OCI-M1 (cell line): ENCODE results near the gene SRCIN1.
"Not testable (repeated sequence)": the region's sequence is repeated elsewhere in the genome, so short reads cannot be mapped to it uniquely, and the experiment has no call there.

Source experiments
- DNase-seq: peaks from one replicate; lab custom pipeline; 2025; lab: John Stamatoyannopoulos, UW

Gene SRCIN1, protein sequence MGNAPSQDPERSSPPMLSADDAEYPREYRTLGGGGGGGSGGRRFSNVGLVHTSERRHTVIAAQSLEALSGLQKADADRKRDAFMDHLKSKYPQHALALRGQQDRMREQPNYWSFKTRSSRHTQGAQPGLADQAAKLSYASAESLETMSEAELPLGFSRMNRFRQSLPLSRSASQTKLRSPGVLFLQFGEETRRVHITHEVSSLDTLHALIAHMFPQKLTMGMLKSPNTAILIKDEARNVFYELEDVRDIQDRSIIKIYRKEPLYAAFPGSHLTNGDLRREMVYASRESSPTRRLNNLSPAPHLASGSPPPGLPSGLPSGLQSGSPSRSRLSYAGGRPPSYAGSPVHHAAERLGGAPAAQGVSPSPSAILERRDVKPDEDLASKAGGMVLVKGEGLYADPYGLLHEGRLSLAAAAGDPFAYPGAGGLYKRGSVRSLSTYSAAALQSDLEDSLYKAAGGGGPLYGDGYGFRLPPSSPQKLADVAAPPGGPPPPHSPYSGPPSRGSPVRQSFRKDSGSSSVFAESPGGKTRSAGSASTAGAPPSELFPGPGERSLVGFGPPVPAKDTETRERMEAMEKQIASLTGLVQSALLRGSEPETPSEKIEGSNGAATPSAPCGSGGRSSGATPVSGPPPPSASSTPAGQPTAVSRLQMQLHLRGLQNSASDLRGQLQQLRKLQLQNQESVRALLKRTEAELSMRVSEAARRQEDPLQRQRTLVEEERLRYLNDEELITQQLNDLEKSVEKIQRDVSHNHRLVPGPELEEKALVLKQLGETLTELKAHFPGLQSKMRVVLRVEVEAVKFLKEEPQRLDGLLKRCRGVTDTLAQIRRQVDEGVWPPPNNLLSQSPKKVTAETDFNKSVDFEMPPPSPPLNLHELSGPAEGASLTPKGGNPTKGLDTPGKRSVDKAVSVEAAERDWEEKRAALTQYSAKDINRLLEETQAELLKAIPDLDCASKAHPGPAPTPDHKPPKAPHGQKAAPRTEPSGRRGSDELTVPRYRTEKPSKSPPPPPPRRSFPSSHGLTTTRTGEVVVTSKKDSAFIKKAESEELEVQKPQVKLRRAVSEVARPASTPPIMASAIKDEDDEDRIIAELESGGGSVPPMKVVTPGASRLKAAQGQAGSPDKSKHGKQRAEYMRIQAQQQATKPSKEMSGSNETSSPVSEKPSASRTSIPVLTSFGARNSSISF

DNA sequence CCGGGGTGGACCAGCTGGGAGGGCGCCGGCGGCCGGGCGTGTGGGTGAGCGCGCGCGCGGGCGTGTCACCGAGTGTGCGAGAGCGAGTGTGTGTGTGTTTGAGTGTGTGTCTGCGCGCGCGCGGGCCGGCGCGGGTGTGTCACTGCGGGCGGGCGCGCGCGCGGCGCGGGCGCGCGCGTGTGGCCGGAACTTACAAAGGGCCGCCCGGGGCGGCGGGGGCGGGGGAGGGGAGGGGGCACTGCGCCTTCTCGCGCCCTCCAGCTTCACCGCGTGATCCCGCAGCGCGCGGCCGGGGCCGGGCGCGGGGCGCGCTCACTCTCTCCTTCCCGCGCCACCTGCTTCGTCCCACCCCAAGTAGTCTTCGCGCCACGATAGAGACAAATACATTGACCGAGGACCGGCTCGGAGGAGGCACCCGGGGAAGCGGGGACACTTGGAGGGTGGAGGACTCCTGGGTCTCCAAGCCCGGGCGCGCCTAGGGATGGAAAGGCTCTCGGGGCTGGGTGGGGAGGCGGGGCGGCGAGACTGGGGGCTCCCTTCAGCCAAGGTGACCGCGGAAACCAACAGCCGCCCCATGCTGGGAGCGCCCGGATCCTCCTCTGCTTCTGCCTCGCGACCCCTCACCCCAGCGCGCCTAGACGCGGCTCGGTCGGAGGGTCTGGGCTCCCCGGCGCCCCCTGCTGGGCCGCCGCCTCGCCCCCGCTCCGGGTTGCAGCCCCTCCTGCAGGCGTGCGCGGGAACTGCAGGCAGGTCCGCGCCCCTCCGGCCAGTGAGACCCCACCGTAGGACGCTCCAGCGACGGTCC is at the start of gene SRCIN1:
SRCIN1 (minus strand) TSS at position 112 of the 805 bp plus-strand sequence. CDS start 247 bp downstream, outside the sequence.
- DNase-seq, result peak; percentile 58

DNA sequence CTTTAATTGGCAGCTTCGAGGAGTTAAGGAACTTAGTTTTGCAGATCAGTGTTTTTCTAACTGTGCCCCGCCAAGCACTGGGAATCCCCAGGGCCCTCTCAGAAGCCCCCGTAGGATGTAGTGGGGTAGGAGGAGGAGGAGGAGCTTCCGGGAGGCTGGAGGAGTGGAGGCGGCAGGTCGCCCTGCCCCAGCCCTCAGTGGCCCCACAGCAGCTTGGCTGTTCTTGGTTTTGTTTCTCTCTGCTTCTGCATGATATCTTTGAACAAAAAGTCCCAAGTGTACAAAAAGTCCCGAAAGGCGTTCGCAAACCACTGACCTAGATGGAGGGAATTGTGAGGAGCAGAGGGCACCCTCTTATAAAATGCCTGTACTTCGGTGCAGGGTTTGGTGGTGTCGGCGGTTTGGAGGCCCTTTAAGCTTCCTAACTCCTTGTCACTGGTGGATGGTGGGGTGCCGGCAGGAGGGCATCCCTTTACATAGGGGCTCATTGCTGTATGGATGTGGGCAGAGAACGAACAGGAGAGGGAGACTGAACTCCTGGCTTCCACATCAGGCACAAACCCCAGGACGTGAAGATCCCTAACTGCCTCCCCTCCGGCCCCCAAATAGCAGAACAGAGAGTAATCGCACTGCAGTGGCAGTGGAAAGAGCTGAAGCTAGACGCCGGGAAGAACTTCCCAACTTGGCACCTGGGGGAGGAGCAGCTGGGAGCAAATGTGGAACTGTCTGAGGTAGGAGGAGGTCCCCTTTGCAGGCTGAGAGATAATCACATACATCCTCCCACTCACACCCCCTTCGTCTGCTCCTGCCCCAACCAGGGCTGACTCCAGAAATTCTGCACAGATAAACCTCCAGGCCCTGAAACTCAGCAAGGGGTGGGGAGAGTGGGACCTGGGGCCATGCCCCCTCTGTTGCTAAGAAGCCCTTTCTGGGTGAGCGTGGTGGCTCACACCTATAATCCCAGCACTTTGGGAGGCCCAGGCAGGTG is 49.0 kb upstream of the SRCIN1 start:
- DNase-seq, result peak; percentile 52

DNA sequence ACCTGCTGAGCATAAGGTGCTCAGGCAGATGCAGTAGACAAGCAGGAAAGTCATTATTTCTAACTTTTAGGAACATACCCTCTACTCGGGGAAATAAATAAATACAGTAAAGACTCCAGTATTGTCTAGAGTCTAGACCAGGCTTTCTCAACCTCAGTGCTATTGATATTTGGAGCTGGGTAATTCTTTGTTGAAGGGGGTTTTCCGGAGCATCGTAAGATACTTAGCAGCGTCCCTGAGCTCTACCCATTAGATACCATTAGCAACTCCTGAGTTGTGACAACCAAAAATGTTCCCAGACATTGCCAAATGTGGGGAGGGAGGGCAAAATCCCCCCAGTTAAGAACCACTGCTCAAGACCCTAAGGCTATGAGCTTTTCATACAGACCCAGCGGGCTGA is 47.9 kb upstream of the SRCIN1 start:
- DNase-seq, result no peak

DNA sequence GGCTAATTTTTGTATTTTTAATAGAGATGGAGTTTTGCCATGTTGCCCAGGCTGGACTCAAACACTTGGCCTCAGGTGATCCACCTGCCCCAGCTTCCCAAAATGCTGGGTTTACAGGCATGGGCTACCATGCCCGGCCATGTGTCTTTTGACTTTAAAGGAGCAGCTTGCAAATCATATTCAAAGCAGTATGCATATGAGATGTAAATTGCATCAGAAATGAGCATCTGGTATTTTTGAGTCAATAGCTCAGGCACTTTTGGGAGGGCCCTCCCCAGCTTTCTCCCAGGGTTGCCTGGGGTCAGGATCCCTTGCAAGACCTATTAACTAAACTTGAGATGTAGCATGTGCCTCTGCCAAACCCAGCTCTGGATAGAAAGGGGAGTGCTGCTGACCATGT is 47.5 kb upstream of the SRCIN1 start:
- no peak for DNase-seq

DNA sequence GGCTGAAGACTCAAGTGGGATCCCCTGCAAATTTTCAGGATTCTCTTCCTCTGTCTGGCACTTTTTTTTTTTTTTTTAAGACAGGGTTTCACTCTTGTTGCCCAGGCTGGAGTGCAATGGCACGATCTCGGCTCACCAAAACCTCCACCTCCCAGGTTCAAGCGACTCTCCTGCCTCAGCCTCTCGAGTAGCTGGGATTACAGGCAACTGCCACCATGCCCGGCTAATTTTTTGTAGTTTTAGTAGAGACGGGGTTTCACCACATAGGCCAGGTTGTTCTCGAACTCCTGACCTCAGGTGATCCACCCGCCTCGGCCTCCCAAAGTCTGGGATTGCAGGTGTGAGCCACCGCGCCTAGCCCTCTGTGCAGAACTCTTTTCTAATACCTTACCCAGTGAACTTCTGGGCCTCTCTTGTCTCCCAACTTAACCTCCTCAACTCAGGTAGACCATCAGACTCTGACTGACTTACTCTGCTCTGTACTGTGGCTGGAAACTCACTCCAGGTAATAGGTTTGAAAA is 45.0 kb upstream of the SRCIN1 start:
- DNase-seq, result not testable (repeated sequence)

DNA sequence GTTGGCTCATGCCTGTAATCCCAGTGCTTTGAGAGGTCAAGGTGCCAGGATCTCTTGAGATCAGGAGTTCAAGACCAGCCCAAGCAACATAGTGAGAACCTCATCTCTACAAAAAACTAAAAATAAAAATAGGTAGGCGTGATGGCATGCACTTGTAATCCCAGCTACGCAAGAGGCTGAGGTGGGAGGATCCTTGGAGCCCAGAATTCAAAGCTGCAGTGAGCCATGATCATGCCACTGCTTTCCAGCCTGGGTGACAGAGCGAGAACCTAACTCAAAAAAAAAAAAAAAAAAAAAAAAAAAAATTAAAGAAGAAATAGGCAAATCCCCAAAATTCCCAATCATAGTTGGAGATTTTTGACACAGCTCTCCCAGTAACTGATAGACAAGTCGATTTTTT is 32.2 kb upstream of the SRCIN1 start:
- DNase-seq, result no peak

DNA sequence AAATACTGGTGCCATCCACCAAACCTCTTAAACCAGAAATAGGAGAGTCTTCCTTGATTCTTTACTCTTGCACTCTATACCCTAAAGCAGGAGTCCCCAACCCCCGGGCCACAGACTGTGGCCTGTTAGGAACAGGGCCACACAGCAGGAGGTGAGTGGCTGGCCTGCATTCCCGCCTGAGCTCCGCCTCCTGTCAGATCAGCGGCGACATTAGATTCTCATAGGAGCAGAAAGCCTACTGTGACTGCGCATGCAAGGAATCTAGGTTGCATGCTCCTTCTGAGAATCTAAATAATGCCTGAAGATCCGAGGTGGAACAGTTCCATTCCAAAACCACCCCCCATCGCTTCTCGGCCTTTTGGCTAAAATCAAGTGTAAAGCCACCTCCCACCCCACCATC is 30.3 kb upstream of the SRCIN1 start:
- DNase-seq, result no peak

DNA sequence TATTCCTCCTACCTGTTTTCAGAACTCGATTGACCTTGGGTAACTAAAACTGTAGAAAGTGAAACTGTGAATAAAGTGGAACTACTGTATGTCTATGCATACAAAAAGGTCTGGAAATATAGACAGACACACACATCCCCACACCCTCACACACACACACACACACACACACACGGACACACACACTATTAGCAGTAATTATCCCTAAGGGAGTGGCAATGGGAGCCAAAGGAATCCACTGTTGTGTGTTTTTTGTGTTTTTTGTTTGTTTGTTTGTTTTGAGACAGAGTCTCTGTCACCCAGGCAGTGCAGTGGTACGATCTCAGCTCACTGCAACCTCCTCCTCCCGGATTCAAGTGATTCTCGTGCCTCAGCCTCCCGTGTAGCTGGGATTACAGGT is 26.6 kb upstream of the SRCIN1 start:
- DNase-seq, result no peak

DNA sequence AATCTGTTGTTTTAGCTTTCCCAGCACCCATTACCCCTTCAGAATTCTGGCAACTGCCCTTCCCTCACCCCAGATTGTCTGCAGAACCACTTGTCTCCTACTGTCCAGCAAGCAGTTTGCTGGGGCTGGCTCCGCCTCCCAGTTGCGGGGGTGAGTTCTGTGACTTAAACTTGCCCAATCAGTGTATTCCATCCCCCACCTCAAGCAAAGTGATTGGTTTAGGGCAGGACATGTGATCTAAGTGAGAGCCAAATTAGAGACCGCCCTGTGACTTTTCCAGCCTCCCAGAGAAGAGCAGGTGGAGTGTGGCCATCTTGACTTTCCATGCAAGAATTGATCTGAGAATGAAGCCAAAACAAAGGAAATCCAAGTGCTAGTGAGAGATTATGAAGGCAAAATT is 22.7 kb upstream of the SRCIN1 start:
- peak; percentile 76 for DNase-seq

DNA sequence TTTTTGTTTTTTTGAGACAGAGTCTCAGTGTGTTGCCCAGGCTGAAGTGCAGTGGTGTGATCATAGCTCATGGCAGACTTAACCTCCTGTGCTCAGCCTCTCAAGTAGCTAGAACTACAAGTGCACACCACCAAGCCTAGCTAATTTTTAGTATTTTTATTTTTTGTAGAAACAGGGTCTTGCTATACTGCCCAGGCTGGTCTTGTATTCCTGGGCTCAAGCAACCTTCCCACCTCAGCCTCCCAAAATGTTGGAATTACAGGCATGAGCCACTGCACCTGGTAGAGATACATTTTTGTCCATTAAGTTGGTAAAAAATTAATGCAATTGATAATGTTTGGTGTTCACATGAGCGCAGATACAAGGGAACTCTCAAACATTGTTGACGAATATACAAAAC is 22.2 kb upstream of the SRCIN1 start:
- DNase-seq, result no peak

DNA sequence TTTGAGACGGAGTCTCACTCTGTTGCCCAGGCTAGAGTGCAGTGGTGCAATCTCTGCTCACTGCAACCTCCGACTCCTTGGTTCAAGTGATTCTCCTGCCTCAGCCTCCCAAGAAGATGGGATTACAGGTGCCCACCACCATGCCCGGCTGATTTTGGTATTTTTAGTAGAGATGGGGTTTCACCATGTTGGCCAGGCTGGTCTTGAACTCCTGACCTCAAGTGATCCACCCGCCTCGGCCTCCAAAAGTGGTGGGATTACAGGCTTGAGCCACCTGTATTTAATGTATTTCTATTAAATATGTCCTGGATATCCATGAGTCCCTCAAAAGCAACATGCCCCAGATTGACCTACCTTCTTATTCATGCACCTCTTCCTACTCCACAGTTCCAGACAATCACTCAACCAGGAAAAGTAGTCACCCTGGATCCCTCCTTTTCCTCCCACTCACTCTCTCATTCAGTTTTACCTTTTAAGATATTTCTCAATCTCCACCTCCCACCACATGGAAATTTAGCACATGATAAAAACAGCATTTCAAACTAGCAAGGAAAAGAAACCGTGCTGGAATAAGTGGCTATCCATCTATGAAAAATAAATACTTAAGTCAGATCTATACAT is 21.0 kb upstream of the SRCIN1 start:
- not testable (repeated sequence) for DNase-seq

DNA sequence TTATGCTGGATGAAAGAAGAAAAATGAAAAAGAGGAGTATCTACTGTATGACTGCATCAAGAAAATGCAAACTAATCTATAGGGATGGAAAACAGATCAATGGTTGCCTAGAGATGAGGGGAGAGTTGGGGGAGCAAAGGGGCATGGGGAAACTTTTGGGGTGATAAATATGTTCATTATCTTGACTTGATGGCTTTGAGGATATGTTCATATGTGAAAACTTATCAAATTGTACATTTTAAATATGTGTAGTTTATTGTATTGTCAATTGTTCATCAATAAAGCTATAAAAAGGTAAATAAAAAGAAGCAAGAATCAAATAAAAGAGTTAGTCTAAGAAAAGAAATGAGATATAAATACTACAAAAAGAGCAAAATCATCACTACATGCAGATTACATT is 19.7 kb upstream of the SRCIN1 start:
- no peak for DNase-seq

DNA sequence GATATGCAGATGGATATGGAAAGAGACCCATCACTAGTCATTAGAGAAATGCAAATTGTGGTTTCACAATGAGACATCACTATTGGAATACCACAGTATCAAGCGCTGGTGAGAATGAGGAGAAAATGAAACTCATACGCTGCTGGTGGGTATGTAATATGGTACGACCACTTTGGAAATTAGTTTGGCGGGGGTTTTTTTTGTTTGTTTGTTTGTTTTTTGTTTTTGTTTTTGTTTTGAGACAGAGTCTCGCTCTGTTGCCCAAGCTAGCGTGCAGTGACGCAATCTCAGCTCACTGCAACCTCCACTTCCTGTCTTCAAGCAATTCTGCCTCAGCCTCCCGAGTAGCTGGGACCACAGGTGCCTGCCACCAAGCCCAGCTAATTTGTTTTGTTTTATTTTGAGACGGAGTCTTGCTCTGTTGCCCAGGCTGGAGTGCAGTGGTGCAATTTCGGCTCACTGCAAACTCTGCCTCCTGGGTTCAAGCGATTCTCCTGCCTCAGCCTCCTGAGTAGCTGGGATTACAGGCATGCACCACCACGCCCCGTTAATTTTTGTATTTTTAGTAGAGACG is 19.1 kb upstream of the SRCIN1 start:
- not testable (repeated sequence) for DNase-seq

DNA sequence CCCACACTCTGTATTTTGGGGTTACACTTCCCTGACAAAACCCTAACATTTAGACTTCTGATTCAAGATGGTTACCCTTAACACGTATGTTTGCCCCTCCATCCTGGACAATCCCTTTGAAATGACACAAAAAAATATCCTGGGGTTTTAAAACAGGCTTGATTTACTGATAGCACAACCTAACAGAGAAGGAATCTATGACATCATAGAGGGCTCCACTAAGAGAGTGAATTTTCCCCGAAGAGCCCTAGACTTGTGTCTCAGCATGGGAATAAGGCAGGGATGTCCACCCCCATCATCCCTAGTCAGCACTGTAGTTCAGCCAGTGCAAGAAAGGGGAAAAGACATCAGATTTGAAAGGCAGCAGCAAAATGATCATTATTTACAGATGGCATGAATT is 15.8 kb upstream of the SRCIN1 start:
- DNase-seq, result no peak

DNA sequence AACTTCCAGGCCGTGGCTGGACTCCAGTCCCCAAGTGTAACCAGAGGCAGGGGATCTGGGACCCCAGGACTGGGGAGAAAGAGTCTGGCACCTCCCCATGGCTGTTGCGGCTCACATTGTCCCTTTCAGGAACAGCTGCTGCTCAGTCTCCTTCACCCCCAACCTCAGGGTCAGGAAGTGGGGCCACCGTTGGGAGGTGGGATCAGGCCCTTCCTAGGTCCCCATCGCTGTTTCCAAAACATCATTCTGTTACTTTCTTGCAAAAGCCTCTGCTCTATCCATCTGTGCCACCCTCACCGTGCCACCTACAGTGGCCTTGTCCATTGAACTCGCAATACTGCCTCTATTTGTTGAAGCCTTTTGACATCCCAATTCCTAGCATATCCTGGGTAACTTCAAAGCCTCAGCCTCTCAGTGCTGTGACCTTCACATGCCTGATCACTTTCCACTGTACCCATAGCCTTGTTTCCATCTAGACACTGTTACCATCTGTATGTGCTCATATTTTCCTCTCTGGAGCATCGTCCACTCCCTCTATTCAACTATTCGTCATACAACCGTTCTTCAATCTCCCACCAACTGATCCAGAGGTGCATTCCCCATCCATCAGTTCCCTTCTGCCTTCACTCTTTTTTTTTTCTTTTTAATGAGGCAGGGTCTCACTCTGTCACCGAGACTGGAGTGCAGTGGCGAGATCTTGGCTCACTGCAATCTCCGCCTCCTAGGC is 15.0 kb upstream of the SRCIN1 start:
- no peak for DNase-seq

DNA sequence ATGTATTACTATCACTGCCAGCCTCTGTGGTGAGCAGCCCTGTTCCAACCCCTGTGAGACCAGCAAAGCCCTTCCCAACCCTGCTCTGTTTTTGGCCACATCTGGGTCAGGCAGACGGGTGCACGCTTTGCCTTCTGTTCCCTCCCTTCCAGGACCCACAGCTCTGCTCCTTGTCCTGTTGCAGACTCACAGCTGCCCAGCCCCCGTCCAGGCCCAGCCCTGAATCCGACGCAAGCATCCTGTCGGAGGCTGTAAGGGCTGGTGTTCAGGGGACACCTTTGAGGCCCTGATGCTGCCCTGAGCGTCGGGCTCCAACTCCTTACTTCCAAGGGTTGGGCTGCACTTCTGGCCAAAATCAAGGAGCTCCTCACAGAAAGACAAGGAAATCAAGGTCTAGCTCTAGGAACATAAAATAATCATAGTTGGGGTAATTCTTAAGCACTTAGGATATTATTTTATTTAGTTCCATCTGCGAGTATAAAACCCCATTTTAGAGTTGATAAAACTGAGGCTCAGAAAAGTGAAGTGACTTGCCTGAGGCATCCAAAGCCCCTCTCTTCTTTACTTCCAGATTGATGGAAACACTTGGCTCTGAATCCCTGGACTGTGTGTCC is 14.3 kb upstream of the SRCIN1 start:
- DNase-seq, result no peak

DNA sequence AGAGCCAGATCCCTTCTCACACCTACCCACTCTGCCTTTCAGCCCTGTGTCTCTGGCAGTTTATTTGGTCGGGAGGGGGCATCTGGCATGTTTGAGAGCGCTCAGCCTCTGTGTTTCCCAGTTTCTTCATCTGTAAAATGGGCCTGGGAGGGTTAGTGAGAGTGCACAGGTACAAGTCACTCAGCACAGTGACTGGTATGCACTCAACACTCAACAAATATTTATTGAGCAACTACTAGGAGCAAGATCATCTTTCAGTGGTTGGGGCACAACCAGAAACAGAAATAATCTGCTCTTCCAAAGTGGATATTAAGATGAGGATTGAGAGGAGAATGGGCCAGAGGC is 13.7 kb upstream of the SRCIN1 start:
- DNase-seq, result no peak
